Measurements from ENCODE around the gene PSMD5. TPM values are rescaled to one million over a fixed set of nuclear protein-coding genes. Genes with fewer than 3 reads are reported as not detected.

Gene PSMD5
- polyA plus RNA-seq, 1 of the 3 experiments (the other 2 are of a cell fraction): 13.7 TPM

- H3K4me2 ChIP-seq: peak within 1 kb of the TSS; percentile 94
- peaks cover 15 to 28% of the 10 kb centered on the region in 2 experiments; a peak in 3 of 4 replicates for H3K4me1 ChIP-seq (ENCODE audit: control insufficient read depth in 1 of 2, insufficient read depth in 2 of 2, low read depth in 1 of 2, low read length in 1 of 2)
- H3F3A ChIP-seq (replicated peaks; ENCODE audit: insufficient read depth): peaks cover 5% of the 10 kb centered on the region
- H4K20me1 ChIP-seq (ENCODE audit: insufficient read depth): no peaks in the 10 kb centered on the region
- peak within 1 kb of the TSS; percentile 83 for H2AFZ ChIP-seq (ENCODE audit: low read depth)
- no peaks in the 10 kb centered on the region for H3K9me2 ChIP-seq
- H3K79me2 ChIP-seq (ENCODE audit: insufficient read depth): peaks cover 26% of the 10 kb centered on the region
- H3K4me3 ChIP-seq (ENCODE audit: low read depth in 2 of 2, low read length in 1 of 2): peak within 1 kb of the TSS; percentile 65 to 75
- H3K36me3 ChIP-seq (replicated peaks in 1 of 2; ENCODE audit: control insufficient read depth in 1 of 2, insufficient read depth in 2 of 2, low read length in 1 of 2): peaks cover 6 to 13% of the 10 kb centered on the region in 2 experiments
- ChIA-PET CTCF (interaction anchor here (1.2 to 1.5 kb wide), 2 partner anchors 59 to 62 kb away, joined by 4 to 5 read pairs; no protein-coding TSS in a partner anchor), POLR2A (interaction anchor here (1.6 to 1.7 kb wide), 3 partner anchors 40 to 183 kb away, joined by 4 to 8 read pairs (median 4); no protein-coding TSS in a partner anchor)
- H3K9ac ChIP-seq: peak within 1 kb of the TSS; percentile 99
- 2% methylated on average over 7 of the region's 45 CpGs for WGBS (ENCODE audit: low lambda C conversion rate)
- H3K27ac ChIP-seq (ENCODE audit: low read depth in 2 of 2, low read length in 1 of 2): peak within 1 kb of the TSS; percentile 86 to 90
- no peak for DNase-seq
- H3K27me3 ChIP-seq (ENCODE audit: insufficient read depth): no peaks in the 10 kb centered on the region
- no peak for TF ChIP-seq ZBTB33 (IDR thresholded peaks at IDR 0.05; ENCODE audit: borderline replicate concordance, low read depth)
- no peak for TF ChIP-seq MXI1 (IDR thresholded peaks at IDR 0.05; ENCODE audit: low read depth, low read length)
- 0 out of 2 replicates have a peak, but pooled peaks have one; percentile 9 for TF ChIP-seq REST (IDR thresholded peaks at IDR 0.05; ENCODE audit: low read depth, low read length)
- TF ChIP-seq TEAD4 (IDR thresholded peaks at IDR 0.05; ENCODE audit: borderline replicate concordance, insufficient read depth): no peak
- TF ChIP-seq YY1 (IDR thresholded peaks at IDR 0.05; ENCODE audit: low read depth): no peak
- TF ChIP-seq NFIC (IDR thresholded peaks at IDR 0.05; ENCODE audit: borderline replicate concordance): no peak; the same call in 1 of the 2 replicates
- no peak; the same call in 1 of the 2 replicates for TF ChIP-seq MAX (IDR thresholded peaks at IDR 0.05; ENCODE audit: low read depth)
- TF ChIP-seq USF1 (IDR thresholded peaks at IDR 0.05; ENCODE audit: borderline replicate concordance, low read depth): no peak
- no peak for TF ChIP-seq GABPA (IDR thresholded peaks at IDR 0.05; ENCODE audit: low read depth)
- no peak for TF ChIP-seq GATA2 (CRISPR knock-in tag; IDR thresholded peaks at IDR 0.05)
- TF ChIP-seq RAD21 (IDR thresholded peaks at IDR 0.05; ENCODE audit: low read length): no peak
- no peak for TF ChIP-seq MEF2A (IDR thresholded peaks at IDR 0.05; ENCODE audit: borderline replicate concordance, low read depth)
- TF ChIP-seq FOXM1 (IDR thresholded peaks at IDR 0.05; ENCODE audit: low read depth): no peak
- peak; percentile 55; the same call in 1 of the 2 replicates for TF ChIP-seq TAF1 (IDR thresholded peaks at IDR 0.05; ENCODE audit: borderline replicate concordance, low read depth, low read length)
- H3K9me3 ChIP-seq: no peaks in the 10 kb centered on the region
These were observed 34.1 kb upstream of the PSMD5 start, which contains the start of gene PHF19 for GRCh38 chr9:120876842-120877240. TSS of gene PHF19 (minus strand) at chr9:120877188. CDS start at chr9:120874741, 2,447 bp downstream.

Data from SK-N-SH (cell line).